Caco-2 (cell line): Measurements from ENCODE around the gene STXBP5L. TPM values are rescaled to one million over a fixed set of nuclear protein-coding genes. Genes with fewer than 3 reads are reported as not detected.

Experiments
- BruUV-seq: library from RNA; stranded (reverse); fragments of 400-500 nt; replicated peaks from 2 replicates; lab custom pipeline; 2021; lab: Mats Ljungman, UMichigan
- CTCF ChIA-PET: fragments of 300-600 bp; sonication (Branson Sonifier 250); formaldehyde crosslinking; loops from one replicate; lab custom pipeline; 2022; ENCODE audit warnings: antibody characterized with exemption; lab: Charles Lee
- POLR2A ChIA-PET: fragments of 300-600 bp; sonication (Branson Sonifier 250); formaldehyde crosslinking; loops from one replicate; lab custom pipeline; 2022; ENCODE audit warnings: antibody characterized with exemption; lab: Charles Lee
- DNase-seq, 2 experiments: peaks; one replicate each; pipeline versions ENCODE4 v3.0.0 to v3.0.0-alpha.2; 2020 to 2022
- H3K27me3 ChIP-seq: replicated peaks from 2 replicates; pipeline ENCODE4 v1.6.0; 2011; ENCODE audit warnings: low read length; ENCODE audit not compliant: control insufficient read depth, insufficient read depth
- H3K36me3 ChIP-seq: 2 replicates; pipeline ENCODE4 v1.5.1; 2011; ENCODE audit warnings: low read length; ENCODE audit not compliant: control insufficient read depth, insufficient read depth
- H3K4me1 ChIP-seq: fragments of 250-450 bp; sonication (Bioruptor Pico); 2 replicates; pipeline ENCODE4 v1.5.1; 2020; ENCODE audit warnings: mild to moderate bottlenecking
- H3K4me3 ChIP-seq: 2 replicates; pipeline ENCODE4 v1.5.1; 2011; ENCODE audit warnings: low read depth, mild to moderate bottlenecking, control low read depth, low read length
- H3K9me3 ChIP-seq: fragments of 250-450 bp; sonication (Bioruptor Pico); 2 replicates; pipeline ENCODE4 v1.5.1; 2020; ENCODE audit warnings: mild to moderate bottlenecking, moderate library complexity
- H3K27ac Mint-ChIP-seq: one replicate; pipeline ENCODE4 v1.8.0; 2022; ENCODE audit warnings: mixed read lengths; ENCODE audit not compliant: unreplicated experiment
- H3K27me3 Mint-ChIP-seq: one replicate; pipeline ENCODE4 v1.8.0; 2022; ENCODE audit warnings: mixed read lengths; ENCODE audit not compliant: insufficient read depth, unreplicated experiment
- H3K36me3 Mint-ChIP-seq: one replicate; pipeline ENCODE4 v1.8.0; 2022; ENCODE audit warnings: mild to moderate bottlenecking, mixed read lengths; ENCODE audit not compliant: insufficient read depth, unreplicated experiment
- H3K4me1 Mint-ChIP-seq: one replicate; pipeline ENCODE4 v1.8.0; 2022; ENCODE audit warnings: low read depth, mixed read lengths; ENCODE audit not compliant: unreplicated experiment
- H3K4me3 Mint-ChIP-seq: one replicate; pipeline ENCODE4 v1.8.0; 2022; ENCODE audit warnings: mild to moderate bottlenecking, moderate library complexity, mixed read lengths; ENCODE audit not compliant: unreplicated experiment
- H3K9me3 Mint-ChIP-seq: one replicate; pipeline ENCODE4 v1.8.0; 2022; ENCODE audit warnings: mixed read lengths; ENCODE audit not compliant: unreplicated experiment
- CTCF ChIP-seq, 2 experiments: fragments of 200-600 bp in 1 of 2; IDR thresholded peaks; 1 replicate in 1 of 2; 2 replicates in 1 of 2; pipeline versions ENCODE4 v1.5.1 to v1.8.0; 2011 to 2022; ENCODE audit warnings: antibody characterized with exemption in 1 of 2, control low read depth in 1 of 2, inconsistent platforms in 1 of 2, low read depth in 1 of 2, low read length in 1 of 2, mild to moderate bottlenecking in 1 of 2, moderate library complexity in 1 of 2; ENCODE audit not compliant: insufficient read depth in 1 of 2, severe bottlenecking in 1 of 2, unreplicated experiment in 1 of 2
- intact Hi-C: fragments of 100-400 bp; cut with micrococcal nuclease; formaldehyde crosslinking; loops from one replicate; pipeline ENCODE4 v1.10.0; 2022; ENCODE audit not compliant: unreplicated experiment
- total RNA-seq: library from RNA; stranded (reverse); gene quantifications from 2 replicates; pipeline ENCODE4 v1.2.3, GENCODE V29; 2022

The STXBP5L gene
- total RNA-seq, 1 experiment from 2014 or later, result not detected

DNA sequence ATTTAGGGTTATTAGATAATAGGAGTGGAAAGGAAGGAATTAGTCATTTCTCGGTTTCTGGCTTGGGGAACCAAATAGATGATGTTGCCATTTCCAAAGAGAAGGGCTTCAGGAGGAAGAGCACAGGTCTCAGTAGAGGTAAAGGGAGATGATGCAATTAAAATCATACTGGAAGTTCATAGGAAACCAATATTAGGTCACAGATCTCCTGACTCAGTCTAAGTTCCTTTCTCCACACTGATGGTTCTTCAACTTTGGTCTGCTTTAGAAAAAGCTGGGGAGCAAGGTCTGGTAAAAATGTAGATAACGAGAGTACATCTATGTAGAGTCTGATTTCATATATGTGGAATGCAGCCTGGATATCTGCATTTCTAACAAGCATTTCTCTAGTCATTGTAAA is 506.9 kb downstream of the STXBP5L start:
- BruUV-seq, result no TSS peak
- DNase-seq, result no peak
- no peaks in the 10 kb centered on the region for H3K27me3 Mint-ChIP-seq
- TF ChIP-seq CTCF (IDR thresholded peaks at IDR 0.05; ENCODE audit: insufficient read depth in 1 of 2, low read depth in 1 of 2, low read length in 1 of 2, severe bottlenecking in 1 of 2, unreplicated experiment in 1 of 2), result no peak
- POLR2A ChIA-PET, result no interaction called here
- H3K9me3 Mint-ChIP-seq, result no peaks in the 10 kb centered on the region
- H3K4me3 Mint-ChIP-seq, result no peak overlapping the region
- no peaks in the 10 kb centered on the region for H3K27me3 ChIP-seq
- H3K4me3 ChIP-seq, result no peak overlapping the region
- intact Hi-C loops, result no loop called here
- no peaks in the 10 kb centered on the region for H3K36me3 Mint-ChIP-seq
- CTCF ChIA-PET, result no interaction called here
- H3K36me3 ChIP-seq, result no peaks in the 10 kb centered on the region
- H3K9me3 ChIP-seq, result no peaks in the 10 kb centered on the region
- H3K4me1 Mint-ChIP-seq, result no peaks in the 10 kb centered on the region
- no peak overlapping the region for H3K27ac Mint-ChIP-seq
- no peaks in the 10 kb centered on the region for H3K4me1 ChIP-seq

- no TSS peak for BruUV-seq
Measured at GRCh38 chr3:121418182-121418581, 510.2 kb downstream of the STXBP5L start.

GRCh38 chr3:121424549-121424948 is 516.5 kb downstream of the STXBP5L start:
- H3K36me3 Mint-ChIP-seq, result no peaks in the 10 kb centered on the region
- ChIA-PET POLR2A (no interaction called here), CTCF (no interaction called here)
- TF ChIP-seq CTCF (IDR thresholded peaks at IDR 0.05; ENCODE audit: insufficient read depth in 1 of 2, low read depth in 1 of 2, low read length in 1 of 2, severe bottlenecking in 1 of 2, unreplicated experiment in 1 of 2), result no peak
- no peaks in the 10 kb centered on the region for H3K9me3 ChIP-seq
- DNase-seq, result no peak
- no peak overlapping the region for H3K4me3 ChIP-seq
- H3K4me1 Mint-ChIP-seq, result no peaks in the 10 kb centered on the region
- no peaks in the 10 kb centered on the region for H3K27me3 Mint-ChIP-seq
- no peak overlapping the region for H3K4me3 Mint-ChIP-seq
- H3K4me1 ChIP-seq, result no peaks in the 10 kb centered on the region
- H3K27ac Mint-ChIP-seq, result no peak overlapping the region
- H3K9me3 Mint-ChIP-seq, result no peaks in the 10 kb centered on the region
- H3K36me3 ChIP-seq, result no peaks in the 10 kb centered on the region
- H3K27me3 ChIP-seq, result no peaks in the 10 kb centered on the region
- no TSS peak for BruUV-seq
- intact Hi-C loops, result no loop called here

More at GRCh38 chr3:121418182-121418581, 510.2 kb downstream of the STXBP5L start:
- Mint-ChIP-seq H3K4me3 (no peak overlapping the region), H3K27me3 (no peaks in the 10 kb centered on the region), H3K27ac (no peak overlapping the region), H3K9me3 (no peaks in the 10 kb centered on the region), H3K4me1 (no peaks in the 10 kb centered on the region), H3K36me3 (no peaks in the 10 kb centered on the region)
- H3K4me1 ChIP-seq, result no peaks in the 10 kb centered on the region
- POLR2A ChIA-PET, result no interaction called here
- no peak for TF ChIP-seq CTCF (IDR thresholded peaks at IDR 0.05; ENCODE audit: insufficient read depth in 1 of 2, low read depth in 1 of 2, low read length in 1 of 2, severe bottlenecking in 1 of 2, unreplicated experiment in 1 of 2)
- H3K9me3 ChIP-seq, result no peaks in the 10 kb centered on the region
- CTCF ChIA-PET, result no interaction called here
- H3K4me3 ChIP-seq, result no peak overlapping the region
- no peaks in the 10 kb centered on the region for H3K27me3 ChIP-seq
- no peak for DNase-seq
- intact Hi-C loops, result no loop called here
- no peaks in the 10 kb centered on the region for H3K36me3 ChIP-seq
